ENCODE results near the gene LIMK1. TPM values are rescaled to one million over a fixed set of nuclear protein-coding genes. Genes with fewer than 3 reads are reported as not detected.

LIMK1 gene
- total and polyA plus RNA-seq, 2 experiments from 2014 or later: 15.6 to 54.4 TPM

GRCh38 chr7:74138945-74139843 lies 55.6 kb downstream of the LIMK1 start:
- no peaks in the 10 kb centered on the region for H3K9me3 ChIP-seq (ENCODE audit: low read depth)
- DNase-seq (ENCODE audit: low read depth in 1 of 2, low spot score in 1 of 2): no peak
- no peaks in the 10 kb centered on the region for H3K27me3 ChIP-seq
- no peaks in the 10 kb centered on the region for H3K4me1 ChIP-seq (ENCODE audit: low read depth)
- no peak overlapping the region for H3K27ac ChIP-seq
- H3K36me3 ChIP-seq: no peaks in the 10 kb centered on the region
- TF ChIP-seq, protein P1, sequence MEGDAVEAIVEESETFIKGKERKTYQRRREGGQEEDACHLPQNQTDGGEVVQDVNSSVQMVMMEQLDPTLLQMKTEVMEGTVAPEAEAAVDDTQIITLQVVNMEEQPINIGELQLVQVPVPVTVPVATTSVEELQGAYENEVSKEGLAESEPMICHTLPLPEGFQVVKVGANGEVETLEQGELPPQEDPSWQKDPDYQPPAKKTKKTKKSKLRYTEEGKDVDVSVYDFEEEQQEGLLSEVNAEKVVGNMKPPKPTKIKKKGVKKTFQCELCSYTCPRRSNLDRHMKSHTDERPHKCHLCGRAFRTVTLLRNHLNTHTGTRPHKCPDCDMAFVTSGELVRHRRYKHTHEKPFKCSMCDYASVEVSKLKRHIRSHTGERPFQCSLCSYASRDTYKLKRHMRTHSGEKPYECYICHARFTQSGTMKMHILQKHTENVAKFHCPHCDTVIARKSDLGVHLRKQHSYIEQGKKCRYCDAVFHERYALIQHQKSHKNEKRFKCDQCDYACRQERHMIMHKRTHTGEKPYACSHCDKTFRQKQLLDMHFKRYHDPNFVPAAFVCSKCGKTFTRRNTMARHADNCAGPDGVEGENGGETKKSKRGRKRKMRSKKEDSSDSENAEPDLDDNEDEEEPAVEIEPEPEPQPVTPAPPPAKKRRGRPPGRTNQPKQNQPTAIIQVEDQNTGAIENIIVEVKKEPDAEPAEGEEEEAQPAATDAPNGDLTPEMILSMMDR (IDR thresholded peaks at IDR 0.05; ENCODE audit: low read depth, low read length): no peak
- H3K4me3 ChIP-seq: no peak overlapping the region

GRCh38 chr7:74141705-74142104 lies 58.1 kb downstream of the LIMK1 start:
- Histone ChIP-seq H3K27me3 (no peaks in the 10 kb centered on the region), H3K4me3 (no peak overlapping the region), H3K9me3 (ENCODE audit: low read depth) (no peaks in the 10 kb centered on the region), H3K27ac (no peak overlapping the region), H3K4me1 (ENCODE audit: low read depth) (no peaks in the 10 kb centered on the region), H3K36me3 (no peaks in the 10 kb centered on the region)
- TF ChIP-seq, protein P1 (IDR thresholded peaks at IDR 0.05; ENCODE audit: low read depth, low read length): no peak
- peak in 1 of 2 donors; percentile 7 for DNase-seq (ENCODE audit: low read depth in 1 of 2, low spot score in 1 of 2)

- Histone ChIP-seq H3K27ac (no peak overlapping the region), H3K27me3 (no peaks in the 10 kb centered on the region), H3K4me1 (ENCODE audit: low read depth) (no peaks in the 10 kb centered on the region), H3K4me3 (no peak overlapping the region), H3K36me3 (no peaks in the 10 kb centered on the region), H3K9me3 (ENCODE audit: low read depth) (no peaks in the 10 kb centered on the region)
- no peak for DNase-seq (ENCODE audit: low read depth in 1 of 2, low spot score in 1 of 2)
- TF ChIP-seq, protein P1 (IDR thresholded peaks at IDR 0.05; ENCODE audit: low read depth, low read length): no peak
Observed at GRCh38 chr7:74143383-74143782, 59.8 kb downstream of the LIMK1 start.

- TF ChIP-seq, protein P1 (IDR thresholded peaks at IDR 0.05; ENCODE audit: low read depth, low read length): no peak
- H3K4me3 ChIP-seq: no peak overlapping the region
- no peak overlapping the region for H3K27ac ChIP-seq
- H3K4me1 ChIP-seq (ENCODE audit: low read depth): no peaks in the 10 kb centered on the region
- no peak for DNase-seq (ENCODE audit: low read depth in 1 of 2, low spot score in 1 of 2)
- H3K36me3 ChIP-seq: no peaks in the 10 kb centered on the region
- no peaks in the 10 kb centered on the region for H3K27me3 ChIP-seq
- no peaks in the 10 kb centered on the region for H3K9me3 ChIP-seq (ENCODE audit: low read depth)
Observed at GRCh38 chr7:74148491-74148890, 64.9 kb downstream of the LIMK1 start.

DNA sequence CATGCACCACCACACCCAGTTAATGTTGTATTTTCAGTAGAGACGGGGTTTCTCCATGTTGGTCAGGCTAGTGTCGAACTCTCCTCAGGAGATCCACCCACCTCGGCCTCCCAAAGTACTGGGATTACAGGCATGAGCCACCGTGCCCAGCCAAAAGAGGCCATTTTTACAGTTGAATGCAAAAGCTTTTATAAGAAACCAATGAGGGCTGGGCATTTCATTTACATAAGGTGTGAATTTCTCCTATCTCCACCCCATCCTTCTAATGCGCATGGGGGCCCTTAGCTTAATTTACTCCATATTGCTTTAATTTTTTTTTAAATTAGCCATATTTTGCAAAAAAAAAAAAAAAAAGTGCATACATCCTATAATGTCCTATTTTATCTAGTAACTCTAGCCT lies 65.5 kb downstream of the LIMK1 start:
- no peaks in the 10 kb centered on the region for H3K27me3 ChIP-seq
- TF ChIP-seq, protein P1 (IDR thresholded peaks at IDR 0.05; ENCODE audit: low read depth, low read length): no peak
- H3K4me1 ChIP-seq (ENCODE audit: low read depth): no peaks in the 10 kb centered on the region
- no peaks in the 10 kb centered on the region for H3K9me3 ChIP-seq (ENCODE audit: low read depth)
- no peaks in the 10 kb centered on the region for H3K36me3 ChIP-seq
- no peak for DNase-seq (ENCODE audit: low read depth in 1 of 2, low spot score in 1 of 2)
- no peak overlapping the region for H3K27ac ChIP-seq
- H3K4me3 ChIP-seq: no peak overlapping the region
